Esophagus muscularis mucosa (tissue), 4 donors: ENCODE measurements around the gene DEPDC7. TPM values are rescaled to one million over a fixed set of nuclear protein-coding genes. Genes with fewer than 3 reads are reported as not detected.

Experiments
- DNase-seq: peaks from one replicate; pipeline ENCODE4 v3.0.0-alpha.2; 2017; ENCODE audit errors: extremely low spot score
- H3K27ac ChIP-seq, 4 donors: fragments of 200-600 bp; sonication (generic); replicated peaks in 1 of 4; 1 replicate in 3 of 4; 2 replicates in 1 of 4; pipeline ENCODE4 v1.5.1; 2016 to 2019; ENCODE audit warnings: mild to moderate bottlenecking in 1 of 4
- H3K27me3 ChIP-seq, 4 donors: fragments of 200-600 bp; sonication (generic); one replicate each; pipeline versions ENCODE4 v1.5.1 to v1.6.0; 2016 to 2019
- H3K36me3 ChIP-seq, 4 donors: fragments of 200-600 bp; sonication (generic); one replicate each; pipeline ENCODE4 v1.5.1; 2016 to 2019
- H3K4me1 ChIP-seq, 4 donors: fragments of 200-600 bp; sonication (generic); one replicate each; pipeline ENCODE4 v1.5.1; 2016 to 2019
- H3K4me3 ChIP-seq, 4 donors: fragments of 200-600 bp; sonication (generic); 1 replicate in 2 of 4; 2 replicates in 2 of 4; pipeline ENCODE4 v1.5.1; 2016 to 2019; ENCODE audit warnings: mild to moderate bottlenecking in 4 of 4, moderate library complexity in 1 of 4
- H3K9me3 ChIP-seq, 4 donors: fragments of 200-600 bp; sonication (generic); 1 replicate in 3 of 4; 2 replicates in 1 of 4; pipeline ENCODE4 v1.5.1; 2016 to 2019
- CTCF ChIP-seq, 3 experiments: fragments of 200-600 bp in 2 of 3; fragments of 450-650 bp in 1 of 3; sonication (generic) in 2 of 3; IDR thresholded peaks; one replicate each; pipeline ENCODE4 v1.5.1; 2017 to 2019; ENCODE audit warnings: antibody characterized with exemption in 3 of 3, mild to moderate bottlenecking in 2 of 3, moderate library complexity in 1 of 3
- EP300 ChIP-seq: sonication (generic); formaldehyde crosslinking; IDR thresholded peaks from one replicate; pipeline ENCODE4 v1.6.1; 2017; ENCODE audit warnings: antibody characterized with exemption
- POLR2A ChIP-seq: fragments of 450-650 bp; IDR thresholded peaks from one replicate; pipeline ENCODE4 v1.6.1; 2017; ENCODE audit warnings: antibody characterized with exemption, moderate library complexity, mild to moderate bottlenecking, low read depth
- POLR2AphosphoS5 ChIP-seq, 2 donors: sonication (generic); formaldehyde crosslinking; IDR thresholded peaks; one replicate each; pipeline ENCODE4 v1.6.1; 2017; ENCODE audit warnings: antibody characterized with exemption in 2 of 2
- WGBS: methylation state at CpG from one replicate; pipeline ENCODE4 v1.1.5; 2018; 5-methylcytosine and 5-hydroxymethylcytosine counted together
- intact Hi-C: fragments of 100-400 bp; cut with DNase I; formaldehyde crosslinking; loops from one replicate; pipeline ENCODE4 v1.15.1; 2023
- total RNA-seq, 4 donors: library from RNA; depleted of rRNA; stranded (reverse); fragments of >200 nt; gene quantifications; one replicate each; pipeline versions ENCODE4 v1.1.0 to v1.2.1, GENCODE V29; 2016

DEPDC7 gene
- total RNA-seq, 4 donors from 2014 or later = 1.3 to 2.3 (median 1.8) TPM

GRCh38 chr11:33064033-33064825, 48.6 kb downstream of the DEPDC7 start:
- intact Hi-C loops = loop anchor here (2.0 kb wide), 1 partner anchor 103 kb away; no protein-coding TSS in a partner anchor
- no peak for TF ChIP-seq POLR2AphosphoS5 (IDR thresholded peaks at IDR 0.05)
- no peak for TF ChIP-seq CTCF (IDR thresholded peaks at IDR 0.05)
- no peak for TF ChIP-seq EP300
- TF ChIP-seq POLR2A = no peak
- peak overlapping the region in 3 of 4 donors; percentile 38 to 45 (median 40) for H3K27ac ChIP-seq
- H3K27me3 ChIP-seq = no peaks in the 10 kb centered on the region
- 38% methylated on average over 11 of the region's 11 CpGs for WGBS
- peaks cover 0 to 41% (median 36%) of the 10 kb centered on the region in 4 donors for H3K4me1 ChIP-seq
- peaks cover 44 to 87% (median 79%) of the 10 kb centered on the region in 4 donors for H3K36me3 ChIP-seq
- no peak overlapping the region for H3K4me3 ChIP-seq
- no peak for DNase-seq
- H3K9me3 ChIP-seq = no peaks in the 10 kb centered on the region

- 89% methylated on average over 5 of the region's 5 CpGs for WGBS
- DNase-seq = no peak
- TF ChIP-seq POLR2A (no peak), CTCF (IDR thresholded peaks at IDR 0.05) (no peak), EP300 (no peak), POLR2AphosphoS5 (IDR thresholded peaks at IDR 0.05) (no peak)
- H3K4me1 ChIP-seq = peaks cover 0 to 41% (median 36%) of the 10 kb centered on the region in 4 donors
- peaks cover 44 to 87% (median 79%) of the 10 kb centered on the region in 4 donors for H3K36me3 ChIP-seq
- no peak overlapping the region for H3K4me3 ChIP-seq
- H3K27me3 ChIP-seq = no peaks in the 10 kb centered on the region
- peak overlapping the region in 1 of 4 donors; percentile 45 for H3K27ac ChIP-seq
- intact Hi-C loops = loop anchor here (2.0 kb wide), 1 partner anchor 104 kb away; no protein-coding TSS in a partner anchor
- no peaks in the 10 kb centered on the region for H3K9me3 ChIP-seq
Measured at GRCh38 chr11:33064866-33065265, 49.2 kb downstream of the DEPDC7 start.

- Histone ChIP-seq H3K27me3 (no peaks in the 10 kb centered on the region), H3K4me1 (peaks cover 0 to 41% (median 36%) of the 10 kb centered on the region in 4 donors), H3K27ac (no peak overlapping the region), H3K4me3 (no peak overlapping the region), H3K36me3 (peaks cover 51 to 87% (median 79%) of the 10 kb centered on the region in 4 donors), H3K9me3 (no peaks in the 10 kb centered on the region)
- peak; percentile 78 to 91 (median 81) for TF ChIP-seq CTCF (IDR thresholded peaks at IDR 0.05)
- no peak for TF ChIP-seq POLR2A
- no peak for DNase-seq
- 62% methylated on average over 22 of the region's 22 CpGs for WGBS
- intact Hi-C loops = loop anchor here (2.0 kb wide), 1 partner anchor 105 kb away; no protein-coding TSS in a partner anchor
Measured at GRCh38 chr11:33065445-33066178, 49.9 kb downstream of the DEPDC7 start.

- intact Hi-C loops = no loop called here
- no peaks in the 10 kb centered on the region for H3K27me3 ChIP-seq
- WGBS = 89% methylated on average over 2 of the region's 3 CpGs
- peaks cover 0 to 29% (median 25%) of the 10 kb centered on the region in 4 donors for H3K4me1 ChIP-seq
- H3K4me3 ChIP-seq = no peak overlapping the region
- no peak for DNase-seq
- H3K36me3 ChIP-seq = peaks cover 54 to 87% (median 79%) of the 10 kb centered on the region in 4 donors
- TF ChIP-seq CTCF (IDR thresholded peaks at IDR 0.05) (no peak), POLR2AphosphoS5 (IDR thresholded peaks at IDR 0.05) (no peak), POLR2A (no peak), EP300 (no peak)
- no peak overlapping the region for H3K27ac ChIP-seq
- no peaks in the 10 kb centered on the region for H3K9me3 ChIP-seq
Measured at GRCh38 chr11:33067294-33067693, 51.6 kb downstream of the DEPDC7 start.
